Effector memory CD4-positive, alpha-beta T cell (primary cell): Measurements from ENCODE around the gene SCAMP2.

ENCODE experiments used
- DNase-seq, 3 donors: peaks; one replicate each; pipeline ENCODE4 v3.0.0-alpha.2; 2020
- H3K27ac ChIP-seq: 2 replicates; pipeline ENCODE4 v1.7.0; 2013; ENCODE audit warnings: mild to moderate bottlenecking, low read length, moderate library complexity; ENCODE audit not compliant: insufficient read depth, poor library complexity, severe bottlenecking
- H3K27me3 ChIP-seq: replicated peaks from 2 replicates; pipeline ENCODE4 v1.7.0; 2013; ENCODE audit warnings: mild to moderate bottlenecking, low read length; ENCODE audit not compliant: insufficient read depth, control insufficient read depth, poor library complexity, severe bottlenecking
- H3K36me3 ChIP-seq: 2 replicates; pipeline ENCODE4 v1.7.0; 2013; ENCODE audit warnings: mild to moderate bottlenecking, low read length, moderate library complexity; ENCODE audit not compliant: control insufficient read depth, insufficient read depth
- H3K4me1 ChIP-seq: 2 replicates; pipeline ENCODE4 v1.7.0; 2013; ENCODE audit warnings: low read length, mild to moderate bottlenecking; ENCODE audit not compliant: control insufficient read depth, insufficient read depth, poor library complexity, severe bottlenecking
- H3K4me3 ChIP-seq: 2 replicates; pipeline ENCODE4 v1.7.0; 2013; ENCODE audit warnings: low read length, low read depth, mild to moderate bottlenecking; ENCODE audit not compliant: insufficient read depth, poor library complexity, severe bottlenecking
- H3K9me3 ChIP-seq: 2 replicates; pipeline ENCODE4 v1.7.0; 2013; ENCODE audit warnings: mild to moderate bottlenecking, low read length, moderate library complexity; ENCODE audit not compliant: control insufficient read depth

The SCAMP2 gene

GRCh38 chr15:74831813-74832495 lies 41.2 kb downstream of the SCAMP2 start:
- H3K36me3 ChIP-seq: peaks cover 9% of the 10 kb centered on the region
- no peak overlapping the region for H3K27ac ChIP-seq
- peaks cover 11% of the 10 kb centered on the region for H3K27me3 ChIP-seq
- no peaks in the 10 kb centered on the region for H3K4me1 ChIP-seq
- no peaks in the 10 kb centered on the region for H3K9me3 ChIP-seq
- no peak overlapping the region for H3K4me3 ChIP-seq
- DNase-seq: no peak

- H3K36me3 ChIP-seq: peaks cover 4% of the 10 kb centered on the region
- no peak overlapping the region for H3K27ac ChIP-seq
- no peaks in the 10 kb centered on the region for H3K9me3 ChIP-seq
- no peak for DNase-seq
- H3K4me1 ChIP-seq: no peaks in the 10 kb centered on the region
- no peak overlapping the region for H3K4me3 ChIP-seq
- peaks cover 11% of the 10 kb centered on the region for H3K27me3 ChIP-seq
Observed at GRCh38 chr15:74830868-74831267, 42.3 kb downstream of the SCAMP2 start.

GRCh38 chr15:74829991-74830390 lies 43.2 kb downstream of the SCAMP2 start:
- Histone ChIP-seq H3K4me1 (no peaks in the 10 kb centered on the region), H3K9me3 (no peaks in the 10 kb centered on the region), H3K36me3 (no peaks in the 10 kb centered on the region), H3K4me3 (no peak overlapping the region), H3K27me3 (peaks cover 11% of the 10 kb centered on the region), H3K27ac (no peak overlapping the region)
- no peak for DNase-seq

GRCh38 chr15:74829486-74829885 lies 43.7 kb downstream of the SCAMP2 start:
- no peak for DNase-seq

GRCh38 chr15:74828835-74829234 lies 44.3 kb downstream of the SCAMP2 start:
- DNase-seq: no peak
- Histone ChIP-seq H3K4me3 (no peak overlapping the region), H3K9me3 (no peaks in the 10 kb centered on the region), H3K27me3 (peaks cover 11% of the 10 kb centered on the region), H3K36me3 (no peaks in the 10 kb centered on the region), H3K27ac (no peak overlapping the region), H3K4me1 (no peaks in the 10 kb centered on the region)

More at GRCh38 chr15:74829486-74829885, 43.7 kb downstream of the SCAMP2 start:
- H3K27me3 ChIP-seq: peaks cover 11% of the 10 kb centered on the region
- H3K36me3 ChIP-seq: no peaks in the 10 kb centered on the region
- H3K9me3 ChIP-seq: no peaks in the 10 kb centered on the region
- H3K4me1 ChIP-seq: no peaks in the 10 kb centered on the region
- H3K4me3 ChIP-seq: no peak overlapping the region
- no peak overlapping the region for H3K27ac ChIP-seq

GRCh38 chr15:74827614-74828013 lies 45.6 kb downstream of the SCAMP2 start:
- H3K27me3 ChIP-seq: peaks cover 11% of the 10 kb centered on the region
- H3K4me1 ChIP-seq: no peaks in the 10 kb centered on the region
- DNase-seq: no peak
- no peaks in the 10 kb centered on the region for H3K36me3 ChIP-seq
- H3K27ac ChIP-seq: no peak overlapping the region
- H3K4me3 ChIP-seq: no peak overlapping the region
- no peaks in the 10 kb centered on the region for H3K9me3 ChIP-seq

GRCh38 chr15:74826921-74827320 lies 46.2 kb downstream of the SCAMP2 start:
- Histone ChIP-seq H3K4me3 (no peak overlapping the region), H3K27me3 (peaks cover 11% of the 10 kb centered on the region), H3K36me3 (no peaks in the 10 kb centered on the region), H3K4me1 (no peaks in the 10 kb centered on the region), H3K27ac (no peak overlapping the region), H3K9me3 (no peaks in the 10 kb centered on the region)
- DNase-seq: no peak

GRCh38 chr15:74826364-74826819 lies 46.8 kb downstream of the SCAMP2 start, which contains the start of gene CPLX3:
Gene CPLX3 (plus strand): TSS chr15:74826627. CDS start chr15:74826704, 77 bp downstream.
- Histone ChIP-seq H3K27me3 (peaks cover 11% of the 10 kb centered on the region), H3K4me3 (no peak within 1 kb of the TSS), H3K9me3 (no peaks in the 10 kb centered on the region), H3K4me1 (no peaks in the 10 kb centered on the region), H3K27ac (no peak within 1 kb of the TSS), H3K36me3 (no peaks in the 10 kb centered on the region)
- peak in 2 of 3 donors; percentile 17 to 21 for DNase-seq

- peaks cover 11% of the 10 kb centered on the region for H3K27me3 ChIP-seq
- DNase-seq: no peak
- no peak overlapping the region for H3K4me3 ChIP-seq
- H3K9me3 ChIP-seq: no peaks in the 10 kb centered on the region
- no peaks in the 10 kb centered on the region for H3K36me3 ChIP-seq
- no peak overlapping the region for H3K27ac ChIP-seq
- no peaks in the 10 kb centered on the region for H3K4me1 ChIP-seq
Observed at GRCh38 chr15:74825866-74826265, 47.3 kb downstream of the SCAMP2 start.

- no peak for DNase-seq
- Histone ChIP-seq H3K4me3 (no peak overlapping the region), H3K4me1 (no peaks in the 10 kb centered on the region), H3K36me3 (no peaks in the 10 kb centered on the region), H3K27ac (no peak overlapping the region), H3K9me3 (no peaks in the 10 kb centered on the region), H3K27me3 (peaks cover 11% of the 10 kb centered on the region)
Observed at GRCh38 chr15:74824976-74825375, 48.2 kb downstream of the SCAMP2 start.
